GM19238 (cell line): ENCODE data around the gene BTBD9.
A peak's percentile ranks its signal among the peaks of the same experiment; 100 is the strongest.

ENCODE experiments used
- DNase-seq: peaks from one replicate; pipeline ENCODE4 v3.0.0; 2011; ENCODE audit warnings: low spot score; ENCODE audit not compliant: insufficient read length

Gene BTBD9

GRCh38 chr6:38261626-38262025 lies 378.1 kb downstream of the BTBD9 start:
- DNase-seq = no peak

GRCh38 chr6:38259736-38260135 lies 380.0 kb downstream of the BTBD9 start:
- no peak for DNase-seq

GRCh38 chr6:38248500-38249234 lies 391.1 kb downstream of the BTBD9 start:
- DNase-seq = no peak

- no peak for DNase-seq
Measured at GRCh38 chr6:38245295-38245694, 394.4 kb downstream of the BTBD9 start.

GRCh38 chr6:38244869-38245268 lies 394.9 kb downstream of the BTBD9 start:
- no peak for DNase-seq

- DNase-seq = no peak
Measured at GRCh38 chr6:38241200-38241871, 398.4 kb downstream of the BTBD9 start.

- DNase-seq = no peak
Measured at GRCh38 chr6:38239719-38240451, 399.8 kb downstream of the BTBD9 start.

GRCh38 chr6:38236631-38237030 lies 403.1 kb downstream of the BTBD9 start:
- no peak for DNase-seq

GRCh38 chr6:38234934-38235682 lies 404.6 kb downstream of the BTBD9 start:
- peak; percentile 45 for DNase-seq

- DNase-seq = no peak
Measured at GRCh38 chr6:38234141-38234540, 405.6 kb downstream of the BTBD9 start.

GRCh38 chr6:38233161-38233791 lies 406.5 kb downstream of the BTBD9 start:
- DNase-seq = no peak

- DNase-seq = no peak
Measured at GRCh38 chr6:38225766-38226165, 414.0 kb downstream of the BTBD9 start.

- no peak for DNase-seq
Measured at GRCh38 chr6:38221251-38221650, 418.5 kb downstream of the BTBD9 start.

GRCh38 chr6:38220069-38220723 lies 419.5 kb downstream of the BTBD9 start:
- DNase-seq = no peak

- no peak for DNase-seq
Measured at GRCh38 chr6:38218235-38218634, 421.5 kb downstream of the BTBD9 start.

GRCh38 chr6:38216451-38216850 lies 423.3 kb downstream of the BTBD9 start:
- DNase-seq = no peak

- DNase-seq = no peak
Measured at GRCh38 chr6:38215651-38216311, 423.9 kb downstream of the BTBD9 start.

GRCh38 chr6:38215225-38215624 lies 424.5 kb downstream of the BTBD9 start:
- no peak for DNase-seq

GRCh38 chr6:38214159-38214558 lies 425.6 kb downstream of the BTBD9 start:
- DNase-seq = no peak

GRCh38 chr6:38213251-38213658 lies 426.5 kb downstream of the BTBD9 start:
- no peak for DNase-seq
